ENCODE results near the gene IL9. TPM values are rescaled to one million over a fixed set of nuclear protein-coding genes. Genes with fewer than 3 reads are reported as not detected.

The IL9 gene
- total and polyA plus RNA-seq, 10 of the 15 experiments (the other 5 are each of a cell fraction or from before 2014, with no cell fraction given) = not detected

GRCh38 chr5:135905144-135905543, 9.5 kb upstream of the IL9 start:
- Histone ChIP-seq H3K4me3 (no peak overlapping the region), H3K4me1 (ENCODE audit: control insufficient read depth, insufficient read depth, low read length) (no peaks in the 10 kb centered on the region), H3K79me2 (ENCODE audit: control insufficient read depth, insufficient read depth, low read length) (no peaks in the 10 kb centered on the region), H3K9me3 (replicated peaks; ENCODE audit: control insufficient read depth, insufficient read depth, low read length) (no peaks in the 10 kb centered on the region), H4K20me1 (ENCODE audit: control insufficient read depth, insufficient read depth) (no peaks in the 10 kb centered on the region), H2AFZ (ENCODE audit: control insufficient read depth, low read depth, low read length) (no peak overlapping the region), H3K27me3 (replicated peaks in 1 of 2; ENCODE audit: control insufficient read depth in 2 of 2, insufficient read depth in 2 of 2, low read length in 1 of 2) (no peaks in the 10 kb centered on the region; a peak in 2 of 4 replicates), H3K9ac (ENCODE audit: control insufficient read depth, insufficient read depth, low read length) (no peak overlapping the region), H3K36me3 (ENCODE audit: control insufficient read depth in 2 of 2, insufficient read depth in 2 of 2, low read length in 1 of 2) (no peaks in the 10 kb centered on the region), H3K27ac (ENCODE audit: control insufficient read depth, insufficient read depth) (no peak overlapping the region), H3K4me2 (ENCODE audit: control insufficient read depth, insufficient read depth) (no peak overlapping the region)
- POLR2A ChIA-PET = interaction anchor here (0.6 kb wide), 1 partner anchor 232 kb away, joined by 5 read pairs; no protein-coding TSS in a partner anchor
- 0% methylated on average over 1 of the region's 1 CpG for WGBS (ENCODE audit: insufficient coverage, insufficient replicate concordance, low lambda C conversion rate, missing lambda C conversion rate)
- DNase-seq (ENCODE audit: low read depth, low spot score) = no peak
- RAD21 ChIA-PET (ENCODE audit: unreplicated experiment) = no interaction called here
- TF ChIP-seq STAT1 (conservative IDR thresholded peaks at IDR 0.05) (no peak), E2F8 (IDR thresholded peaks at IDR 0.05; ENCODE audit: low read depth, partially characterized antibody) (no peak), EP300 (IDR thresholded peaks at IDR 0.05; ENCODE audit: borderline replicate concordance in 1 of 2, control insufficient read depth in 1 of 2, low read depth in 2 of 2, low read length in 2 of 2) (no peak), SUPT20H (IDR thresholded peaks at IDR 0.05; ENCODE audit: borderline replicate concordance, control insufficient read depth, low read depth, low read length) (no peak), TAF1 (IDR thresholded peaks at IDR 0.05; ENCODE audit: borderline replicate concordance, low read depth, low read length) (no peak), JUND (IDR thresholded peaks at IDR 0.05; ENCODE audit: low read depth, low read length) (no peak), CEBPZ (IDR thresholded peaks at IDR 0.05; ENCODE audit: low read depth, low read length) (no peak), ZNF24 (IDR thresholded peaks at IDR 0.05) (no peak)
- no TSS peak for BruUV-seq (replicated peaks)
- SMC1A ChIA-PET (ENCODE audit: uncharacterized antibody, unreplicated experiment) = interaction anchor here (1.3 kb wide), 1 partner anchor 10 kb away, joined by 3 read pairs; no protein-coding TSS in a partner anchor
- intact Hi-C loops (cut with micrococcal nuclease; ENCODE audit: unreplicated experiment) (no loop called here), in situ Hi-C loops (cut with MboI) (no loop called here)
- FAIRE-seq = no peak
- CTCF ChIA-PET = interaction anchor here (1.0 to 1.4 kb wide), 4 partner anchors 8 to 72 kb away, joined by 3 to 4 read pairs (median 4); no protein-coding TSS in a partner anchor
- no peak for ATAC-seq
